ENCODE results near the gene CEACAM7.

The CEACAM7 gene

DNA sequence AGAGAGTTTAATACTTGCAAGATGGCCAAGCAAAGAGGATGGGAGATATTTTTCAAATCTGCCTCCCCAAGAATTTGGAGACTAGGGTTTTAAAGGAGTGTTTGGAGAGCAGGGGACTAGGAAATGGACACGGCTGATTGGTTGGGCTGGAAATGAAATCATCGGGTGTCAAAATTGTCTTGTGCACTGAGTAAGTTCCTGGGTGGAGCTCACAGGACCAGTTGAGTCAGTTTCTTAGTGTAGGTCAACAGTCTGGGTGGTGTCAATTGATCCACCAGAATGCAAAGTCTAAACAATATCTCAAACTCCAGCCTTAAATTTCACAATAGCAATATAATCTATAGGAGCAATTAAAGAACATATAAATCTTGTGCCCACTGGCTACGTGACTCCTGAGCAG, 38.2 kb downstream of the CEACAM7 start:
- Histone ChIP-seq H3K36me3 (ENCODE audit: insufficient read depth, low read length) (no peaks in the 10 kb centered on the region), H3K4me1 (ENCODE audit: insufficient read depth, low read length) (0 out of 2 replicates have a peak, but pooled peaks cover 5% of the 10 kb centered on the region), H3K9ac (ENCODE audit: low read depth, low read length) (no peak overlapping the region), H3K9me3 (ENCODE audit: control insufficient read depth, insufficient read depth, low read length) (no peaks in the 10 kb centered on the region)

DNA sequence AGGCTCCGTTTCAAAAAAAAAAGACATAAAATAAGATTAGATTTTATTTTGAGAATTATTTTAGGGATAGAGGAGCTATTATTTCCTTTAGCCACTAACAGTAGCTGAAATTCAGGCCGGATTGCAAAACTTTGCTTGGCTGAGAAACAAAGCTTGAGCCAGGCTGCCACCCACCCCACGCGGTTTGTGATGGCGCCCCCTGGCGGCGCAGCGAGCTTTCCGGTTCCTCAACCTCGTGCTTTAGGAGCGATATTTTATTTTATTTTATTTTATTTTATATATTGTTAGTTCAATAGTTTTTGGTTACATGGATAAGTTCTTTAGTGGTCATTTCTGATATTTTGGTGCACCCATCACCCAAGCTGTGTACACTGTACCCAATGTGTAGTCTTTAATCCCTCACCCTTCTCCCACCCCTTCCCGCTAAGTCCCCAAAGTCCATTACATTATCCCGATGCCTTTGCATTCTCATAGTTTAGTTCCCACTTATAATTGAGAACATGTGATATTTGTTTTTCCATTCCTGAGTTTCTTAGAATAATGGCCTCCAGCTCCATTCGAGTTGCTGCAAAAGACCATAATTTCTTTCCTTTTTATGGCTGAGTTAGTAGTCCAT, 41.4 kb downstream of the CEACAM7 start:
- no peak overlapping the region for H3K9ac ChIP-seq (ENCODE audit: low read depth, low read length)
- no peaks in the 10 kb centered on the region for H3K36me3 ChIP-seq (ENCODE audit: insufficient read depth, low read length)
- H3K4me1 ChIP-seq (ENCODE audit: insufficient read depth, low read length) = 0 out of 2 replicates have a peak, but pooled peaks cover under 1% of the 10 kb centered on the region
- H3K9me3 ChIP-seq (ENCODE audit: control insufficient read depth, insufficient read depth, low read length) = no peaks in the 10 kb centered on the region

DNA sequence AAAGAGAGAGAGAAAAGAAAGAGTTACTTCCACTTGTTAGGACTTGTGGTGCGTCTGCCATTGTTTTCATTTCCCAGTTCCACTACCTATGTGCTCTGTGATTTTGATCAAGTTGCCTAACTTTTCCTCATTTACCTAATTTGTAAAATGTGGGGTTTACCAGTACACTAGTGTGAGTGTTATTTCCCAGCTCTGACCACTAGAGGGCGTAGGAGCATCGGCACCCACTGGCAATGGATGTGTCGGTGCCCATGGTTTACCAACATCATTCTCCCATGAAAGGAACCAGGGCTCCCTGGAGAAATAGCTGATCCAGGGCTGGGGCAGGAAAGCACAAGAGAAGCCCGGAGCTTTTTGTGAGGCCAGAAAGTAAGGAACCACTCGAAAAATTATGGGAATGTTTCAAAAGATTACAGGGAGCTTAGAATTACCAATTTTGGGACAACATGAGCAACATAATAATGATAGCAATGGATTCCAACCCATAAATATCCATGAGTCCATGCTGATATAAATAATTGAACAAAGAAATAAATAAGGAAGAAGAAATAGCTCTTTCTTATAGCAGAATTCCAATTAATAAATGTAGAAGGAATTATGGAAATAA, 46.1 kb downstream of the CEACAM7 start:
- no peak overlapping the region for H3K9ac ChIP-seq (ENCODE audit: low read depth, low read length)
- no peaks in the 10 kb centered on the region for H3K4me1 ChIP-seq (ENCODE audit: insufficient read depth, low read length)
- H3K9me3 ChIP-seq (ENCODE audit: control insufficient read depth, insufficient read depth, low read length) = no peaks in the 10 kb centered on the region
- no peaks in the 10 kb centered on the region for H3K36me3 ChIP-seq (ENCODE audit: insufficient read depth, low read length)

DNA sequence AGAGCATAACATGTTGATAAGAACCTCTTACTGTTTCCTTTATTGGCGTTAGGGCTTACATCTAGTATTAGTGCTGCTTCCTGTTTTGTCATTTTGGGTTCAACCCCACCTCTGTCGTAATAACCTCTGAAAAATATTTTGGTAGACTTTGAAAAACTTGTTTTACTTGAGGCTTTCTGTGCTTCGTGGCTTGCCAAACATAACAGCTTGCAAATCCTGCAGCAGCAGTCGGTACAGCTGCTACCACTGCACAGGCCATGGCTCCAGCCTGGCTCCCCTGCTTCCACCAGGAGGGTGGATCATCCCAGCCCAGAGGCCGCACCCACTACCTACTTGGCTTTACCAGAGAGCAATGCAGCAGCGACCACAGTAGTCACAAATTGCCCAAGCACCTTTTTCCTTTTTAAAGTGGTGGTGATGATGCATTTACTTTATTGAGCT, 49.4 kb downstream of the CEACAM7 start:
- Histone ChIP-seq H3K4me1 (ENCODE audit: insufficient read depth, low read length) (no peaks in the 10 kb centered on the region), H3K36me3 (ENCODE audit: insufficient read depth, low read length) (no peaks in the 10 kb centered on the region), H3K9ac (ENCODE audit: low read depth, low read length) (no peak overlapping the region), H3K9me3 (ENCODE audit: control insufficient read depth, insufficient read depth, low read length) (no peaks in the 10 kb centered on the region)

DNA sequence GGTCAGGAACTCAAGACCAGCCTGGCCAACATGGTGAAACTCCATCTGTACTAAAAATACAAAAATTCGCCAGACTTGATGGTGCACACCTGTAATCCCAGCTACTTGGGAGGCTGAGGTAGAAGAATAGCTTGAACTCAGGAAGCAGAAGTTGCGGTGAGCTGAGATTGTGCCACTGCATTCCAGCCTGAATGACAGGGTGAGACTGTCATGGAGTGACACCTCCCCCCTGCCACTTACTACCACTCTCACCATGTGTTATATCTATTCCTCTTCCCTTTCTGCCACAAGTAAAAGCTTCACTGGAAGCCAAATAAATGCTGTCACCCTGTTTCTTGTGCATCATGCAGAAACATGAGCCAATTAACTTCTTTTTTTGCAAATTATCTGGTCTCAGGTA, 50.6 kb downstream of the CEACAM7 start:
- Histone ChIP-seq H3K9me3 (ENCODE audit: control insufficient read depth, insufficient read depth, low read length) (no peaks in the 10 kb centered on the region), H3K36me3 (ENCODE audit: insufficient read depth, low read length) (no peaks in the 10 kb centered on the region), H3K4me1 (ENCODE audit: insufficient read depth, low read length) (no peaks in the 10 kb centered on the region), H3K9ac (ENCODE audit: low read depth, low read length) (no peak overlapping the region)

DNA sequence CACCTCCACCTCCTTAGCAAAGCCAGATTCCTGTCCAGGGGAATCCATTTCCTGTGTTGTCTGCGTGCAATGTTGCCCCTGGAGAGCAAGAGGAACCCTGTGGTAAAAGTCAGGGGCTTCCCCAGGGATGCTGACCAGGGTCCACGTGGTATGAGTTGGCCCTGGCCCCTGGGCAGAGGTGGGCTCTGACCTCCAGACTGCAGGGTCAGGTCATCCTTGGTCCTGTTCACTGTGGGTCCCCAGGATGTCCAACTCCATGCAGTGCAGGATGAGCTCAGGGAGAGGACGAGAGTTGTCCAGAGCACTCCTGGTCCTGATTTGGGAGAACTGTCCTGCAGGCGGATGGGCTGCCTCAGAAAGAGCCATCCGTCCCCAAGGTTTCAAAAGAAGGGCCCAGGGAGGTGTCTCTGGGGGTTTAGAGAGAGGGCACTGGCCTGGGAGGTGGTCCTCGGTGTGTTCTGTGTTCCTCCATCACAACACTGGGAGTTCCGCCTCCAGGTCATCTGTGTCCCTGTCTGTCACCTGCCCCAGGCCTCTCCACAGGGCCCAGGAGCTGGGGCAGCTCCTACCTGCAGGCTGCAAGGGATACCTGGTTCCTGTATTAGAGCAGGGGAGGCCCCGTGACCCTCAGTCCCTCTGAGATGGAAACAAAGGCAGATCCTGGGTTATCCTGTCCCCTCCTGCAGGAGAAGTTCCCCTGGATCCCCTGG, 59.9 kb downstream of the CEACAM7 start:
- Histone ChIP-seq H3K9me3 (ENCODE audit: control insufficient read depth, insufficient read depth, low read length) (no peaks in the 10 kb centered on the region; the same call in 1 of the 2 replicates), H3K9ac (ENCODE audit: low read depth, low read length) (no peak overlapping the region), H3K4me1 (ENCODE audit: insufficient read depth, low read length) (no peaks in the 10 kb centered on the region), H3K36me3 (ENCODE audit: insufficient read depth, low read length) (no peaks in the 10 kb centered on the region)

DNA sequence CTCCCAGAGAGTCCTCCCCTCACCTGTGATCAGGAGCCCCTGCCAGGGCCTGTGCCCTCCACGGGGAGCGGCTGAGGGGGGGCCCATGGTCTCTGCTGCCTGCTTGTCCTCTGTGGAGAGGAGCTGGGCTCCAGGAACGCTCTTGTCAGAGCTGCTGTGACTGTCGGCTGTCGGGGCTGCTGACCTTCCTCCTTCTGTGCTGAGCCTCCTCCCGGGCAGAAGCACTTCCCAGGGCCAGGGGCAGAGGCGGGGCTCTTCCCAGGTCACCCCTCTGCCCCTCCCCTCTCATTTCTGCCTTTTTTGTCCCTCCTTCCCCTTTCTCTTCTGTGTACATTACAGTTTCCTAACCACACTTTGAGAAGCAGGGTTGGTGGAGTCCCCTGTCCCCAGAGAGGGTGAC, 61.2 kb downstream of the CEACAM7 start, which contains the start of gene CEACAM4:
CEACAM4 (minus strand) TSS at position 198 of the 400 bp plus-strand sequence; CDS start at position 87, 111 bp downstream.
- H3K4me1 ChIP-seq (ENCODE audit: insufficient read depth, low read length) = no peaks in the 10 kb centered on the region

DNA sequence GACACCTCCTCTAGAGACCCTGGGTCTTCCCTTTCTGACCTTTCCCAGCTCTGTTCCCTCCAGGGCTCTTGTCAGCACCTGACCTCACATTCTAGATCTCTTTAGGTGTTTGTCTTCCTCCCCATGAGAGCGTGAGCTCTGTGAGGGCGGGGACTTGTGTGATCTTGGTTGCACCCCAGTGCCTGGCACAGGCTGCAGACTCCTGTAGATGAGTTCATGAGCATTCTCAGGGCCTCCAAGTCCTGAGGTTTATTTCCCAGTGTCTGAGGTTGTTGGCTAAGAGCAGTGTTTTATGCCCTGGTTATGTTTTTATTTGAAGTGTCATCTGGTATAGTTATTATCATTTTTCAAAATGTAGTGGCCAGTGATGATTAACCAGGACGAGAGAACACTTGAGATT, 61.8 kb downstream of the CEACAM7 start:
- Histone ChIP-seq H3K36me3 (ENCODE audit: insufficient read depth, low read length) (no peaks in the 10 kb centered on the region), H3K9me3 (ENCODE audit: control insufficient read depth, insufficient read depth, low read length) (no peaks in the 10 kb centered on the region; the same call in 1 of the 2 replicates), H3K9ac (ENCODE audit: low read depth, low read length) (no peak overlapping the region)

More for the DNA sequence above, 61.2 kb downstream of the CEACAM7 start, which contains the start of gene CEACAM4:
- H3K36me3 ChIP-seq (ENCODE audit: insufficient read depth, low read length) = no peaks in the 10 kb centered on the region
- H3K9ac ChIP-seq (ENCODE audit: low read depth, low read length) = no peak within 1 kb of the TSS
- no peaks in the 10 kb centered on the region; the same call in 1 of the 2 replicates for H3K9me3 ChIP-seq (ENCODE audit: control insufficient read depth, insufficient read depth, low read length)

DNA sequence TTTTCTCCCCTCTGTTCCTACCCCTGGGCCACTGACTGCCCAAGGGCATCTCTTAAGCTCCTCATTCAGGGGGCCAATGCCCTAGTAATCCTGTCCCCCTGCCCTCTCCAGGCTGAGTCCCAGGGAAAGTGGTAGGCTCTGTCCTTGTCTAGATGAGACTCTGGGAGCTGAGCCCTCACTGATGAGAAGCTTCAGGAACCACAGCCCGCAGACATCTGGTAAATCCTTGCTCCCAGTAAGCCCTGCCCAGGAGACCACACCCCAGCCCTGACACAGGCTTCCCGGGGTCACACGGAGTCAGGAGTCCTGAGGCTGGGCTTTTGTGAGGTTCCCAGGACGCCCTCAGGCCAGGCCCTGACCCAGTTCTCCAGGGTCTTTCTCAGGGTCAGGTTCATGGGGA, 63.1 kb downstream of the CEACAM7 start:
- no peak overlapping the region for H3K9ac ChIP-seq (ENCODE audit: low read depth, low read length)
- H3K9me3 ChIP-seq (ENCODE audit: control insufficient read depth, insufficient read depth, low read length) = no peaks in the 10 kb centered on the region; the same call in 1 of the 2 replicates
- no peaks in the 10 kb centered on the region for H3K4me1 ChIP-seq (ENCODE audit: insufficient read depth, low read length)
- no peaks in the 10 kb centered on the region for H3K36me3 ChIP-seq (ENCODE audit: insufficient read depth, low read length)

More for the DNA sequence above, 61.8 kb downstream of the CEACAM7 start:
- H3K4me1 ChIP-seq (ENCODE audit: insufficient read depth, low read length) = no peaks in the 10 kb centered on the region

DNA sequence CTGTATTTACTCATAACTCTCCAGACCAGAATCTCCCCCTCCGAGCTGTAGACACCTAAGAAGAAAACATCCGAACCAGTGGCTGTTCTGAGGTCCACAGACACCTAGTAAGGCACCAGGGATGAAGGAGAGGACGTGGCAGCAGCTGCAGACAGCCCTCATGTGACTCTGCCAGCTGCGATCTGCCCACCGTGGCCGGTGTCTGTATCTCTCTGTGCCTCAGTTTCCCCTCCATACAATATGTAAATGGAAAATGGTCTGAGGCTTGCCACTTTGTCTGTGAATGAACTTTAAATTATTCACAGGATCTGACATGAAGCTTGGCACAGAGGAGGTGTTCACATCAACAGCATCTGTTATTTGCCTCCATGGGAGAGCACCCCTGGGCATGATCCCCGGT, 63.6 kb downstream of the CEACAM7 start:
- Histone ChIP-seq H3K4me1 (ENCODE audit: insufficient read depth, low read length) (no peaks in the 10 kb centered on the region), H3K36me3 (ENCODE audit: insufficient read depth, low read length) (no peaks in the 10 kb centered on the region), H3K9me3 (ENCODE audit: control insufficient read depth, insufficient read depth, low read length) (no peaks in the 10 kb centered on the region), H3K9ac (ENCODE audit: low read depth, low read length) (no peak overlapping the region)

DNA sequence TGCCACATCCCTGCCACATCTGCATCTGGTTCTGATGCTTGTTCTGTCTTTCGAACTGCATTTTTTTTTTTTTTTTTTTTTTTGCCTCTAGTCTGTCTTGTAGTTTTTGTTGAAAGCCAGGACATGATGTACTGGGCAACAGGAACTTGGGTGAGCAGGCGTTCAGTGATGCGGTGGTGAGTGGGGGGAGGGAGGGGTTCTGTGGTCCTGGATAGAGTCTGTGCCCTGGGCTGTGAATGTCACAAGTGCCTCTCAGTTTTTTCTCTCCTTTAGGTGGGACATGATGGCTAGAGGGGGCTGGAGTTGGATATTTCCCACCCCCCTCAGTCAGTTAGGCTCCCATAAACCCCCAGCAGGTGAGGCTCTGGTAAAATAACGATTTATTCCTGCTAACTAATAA, 64.7 kb downstream of the CEACAM7 start:
- H3K9me3 ChIP-seq (ENCODE audit: control insufficient read depth, insufficient read depth, low read length) = no peaks in the 10 kb centered on the region
- no peaks in the 10 kb centered on the region for H3K36me3 ChIP-seq (ENCODE audit: insufficient read depth, low read length)
- no peak overlapping the region for H3K9ac ChIP-seq (ENCODE audit: low read depth, low read length)
- no peaks in the 10 kb centered on the region for H3K4me1 ChIP-seq (ENCODE audit: insufficient read depth, low read length)

Measured in ES-I3 (cell line).